HG02981 (cell line): ENCODE measurements around the gene CD8B.
"Not testable (repeated sequence)": the region's sequence is repeated elsewhere in the genome, so short reads cannot be mapped to it uniquely, and the experiment has no call there.

Experiments used
- ATAC-seq: cut with Tn5 transposase; IDR thresholded peaks from one replicate; pipeline ENCODE4 v1.9.1; 2021; ENCODE audit warnings: mild to moderate bottlenecking, moderate library complexity; ENCODE audit not compliant: unreplicated experiment

CD8B gene

DNA sequence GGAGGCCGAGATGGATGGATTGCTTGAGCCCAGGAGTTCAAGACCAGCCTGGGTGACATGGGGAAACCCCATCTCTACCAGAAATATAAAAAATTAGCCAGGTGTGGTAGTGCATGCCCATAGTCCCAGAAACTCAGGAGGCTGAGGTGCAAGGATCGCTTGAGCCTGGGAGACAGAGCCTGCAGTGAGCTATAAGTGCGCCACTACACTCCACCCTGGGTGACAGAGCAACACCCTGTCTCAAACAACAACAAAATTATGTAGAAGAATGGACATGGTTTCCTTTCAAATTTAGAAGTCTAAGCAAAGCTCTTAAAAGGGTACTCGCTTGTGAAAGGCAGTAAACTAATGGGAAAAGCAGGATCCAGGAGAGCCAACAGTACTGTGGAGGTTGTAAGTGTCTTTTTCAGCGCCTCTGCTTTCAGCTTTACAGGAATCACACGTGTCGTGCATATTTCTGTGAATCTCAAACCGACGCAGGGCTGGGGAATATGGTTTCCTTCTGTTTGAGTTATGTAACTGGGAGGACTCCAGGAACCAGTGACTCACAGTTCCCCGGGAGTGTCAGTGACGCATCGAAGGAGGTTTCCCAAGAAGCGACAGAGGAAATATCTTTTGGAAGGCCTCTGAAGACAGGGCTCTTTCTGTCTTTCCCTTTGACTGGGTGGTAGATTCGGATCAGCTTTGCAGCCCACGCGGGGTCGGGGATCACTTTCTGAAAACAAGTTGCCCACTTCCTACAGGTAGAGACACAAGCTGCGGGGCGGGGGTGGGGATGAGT, 24.6 kb downstream of the CD8B start:
- ATAC-seq = not testable (repeated sequence)

DNA sequence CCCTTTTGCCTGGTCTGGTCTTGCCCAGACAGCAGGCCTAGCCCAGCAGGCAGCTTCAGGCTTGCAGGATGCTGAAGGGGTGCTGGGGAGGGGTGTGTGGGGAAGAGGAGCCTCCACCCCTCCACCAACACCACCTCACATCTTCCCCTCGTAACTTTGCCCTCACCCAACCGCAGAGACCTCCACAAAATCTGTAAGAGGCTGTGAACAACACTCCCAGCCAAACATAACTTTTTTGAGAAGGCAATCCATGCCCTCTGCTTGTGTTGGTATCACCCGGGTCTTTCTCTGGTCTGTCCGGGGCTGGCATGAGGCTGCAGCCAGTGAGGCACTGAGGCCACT, 26.2 kb downstream of the CD8B start:
- ATAC-seq = not testable (repeated sequence)

DNA sequence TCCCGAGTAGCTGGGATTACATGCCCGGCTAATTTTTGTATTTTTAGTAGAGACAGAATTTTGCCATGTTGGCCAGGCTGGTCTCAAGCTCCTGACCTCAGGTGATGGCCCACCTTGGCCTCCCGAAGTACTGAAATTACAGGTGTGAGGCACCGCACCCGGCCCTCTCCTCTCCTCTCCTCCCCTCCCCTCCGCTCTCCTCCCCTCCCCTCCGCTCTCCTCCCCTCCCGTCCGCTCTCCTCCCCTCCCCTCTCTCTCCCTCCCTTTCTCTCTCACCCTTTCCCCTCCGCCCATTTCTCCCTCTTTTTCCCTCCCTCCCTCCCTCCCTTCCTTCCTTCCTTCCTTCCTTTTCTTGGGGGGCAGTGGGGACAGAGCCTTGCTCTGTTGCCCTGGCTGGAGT, 28.4 kb downstream of the CD8B start:
- no peak for ATAC-seq

DNA sequence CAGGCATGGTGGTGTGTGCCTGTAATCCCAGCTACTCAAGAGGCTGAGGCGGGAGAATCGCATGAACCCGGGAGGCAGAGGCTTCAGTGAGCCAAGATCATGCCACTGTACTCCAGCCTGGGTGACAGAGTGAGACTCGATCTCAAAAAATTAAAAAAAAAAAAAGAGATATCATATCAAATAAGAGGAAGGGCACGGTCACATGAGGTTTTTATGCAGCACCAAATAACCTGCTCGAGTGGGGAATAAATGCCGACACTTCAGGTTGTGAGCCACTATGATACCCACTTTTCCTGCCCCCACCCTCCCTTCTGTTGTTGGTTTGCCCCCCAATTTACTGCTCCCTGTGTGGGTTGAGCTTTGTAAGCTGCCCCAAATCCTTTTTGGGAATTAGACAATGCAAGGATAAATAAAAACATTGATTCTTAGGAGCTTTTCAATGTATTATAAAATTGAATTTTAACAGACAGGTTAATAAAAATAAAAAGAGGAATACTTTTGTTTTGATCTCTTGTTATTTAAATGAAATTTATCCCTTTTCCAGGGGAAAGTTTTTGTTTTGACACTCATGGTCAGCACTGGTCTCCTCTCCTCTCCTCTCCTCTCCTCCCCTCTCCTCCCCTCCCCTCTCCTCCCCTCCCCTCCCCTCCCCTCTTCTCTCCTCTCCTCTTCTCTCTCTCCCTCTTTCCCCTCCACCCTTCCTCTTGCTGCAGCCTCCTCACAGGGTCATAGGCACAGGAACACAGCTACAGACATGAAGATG, 29.2 kb downstream of the CD8B start:
- no peak for ATAC-seq

DNA sequence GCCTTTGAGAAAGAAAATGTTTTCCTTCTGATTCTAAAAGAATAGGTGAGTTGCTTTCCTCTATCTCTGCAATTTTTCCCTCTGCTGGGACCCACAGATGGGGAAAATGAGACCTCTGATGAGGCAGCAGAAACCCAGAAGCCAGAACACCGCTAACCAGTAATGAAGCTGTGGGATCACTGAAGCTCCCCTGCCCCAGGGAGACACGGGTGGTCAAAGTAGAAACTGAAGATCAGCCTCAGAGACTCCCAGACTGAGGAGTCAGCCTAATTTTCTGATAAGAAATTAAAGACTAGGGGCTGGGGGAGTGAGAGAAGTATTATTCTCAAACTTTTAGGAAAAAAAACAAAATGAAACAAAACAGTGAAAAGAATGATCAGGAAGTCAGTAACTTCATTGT, 30.1 kb downstream of the CD8B start:
- ATAC-seq = no peak

DNA sequence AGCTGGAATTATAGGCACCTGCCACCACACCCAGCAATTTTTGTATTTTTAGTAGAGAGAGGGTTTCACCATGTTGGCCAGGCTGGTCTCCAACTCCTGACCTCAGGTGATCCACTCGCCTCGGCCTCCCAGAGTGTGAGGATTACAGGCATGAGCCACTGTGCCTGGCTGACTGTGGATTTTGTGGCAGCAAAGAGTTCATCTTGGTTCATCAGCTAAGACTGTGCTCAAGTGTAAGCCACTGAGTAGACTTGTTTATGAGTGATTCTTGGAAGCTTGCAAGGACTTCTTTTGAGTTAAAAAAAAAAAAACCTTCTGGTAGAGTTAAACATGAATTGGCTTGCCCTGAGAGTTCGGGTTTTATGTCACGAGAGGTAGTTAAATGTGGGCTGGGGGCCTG, 34.7 kb downstream of the CD8B start:
- ATAC-seq = no peak

DNA sequence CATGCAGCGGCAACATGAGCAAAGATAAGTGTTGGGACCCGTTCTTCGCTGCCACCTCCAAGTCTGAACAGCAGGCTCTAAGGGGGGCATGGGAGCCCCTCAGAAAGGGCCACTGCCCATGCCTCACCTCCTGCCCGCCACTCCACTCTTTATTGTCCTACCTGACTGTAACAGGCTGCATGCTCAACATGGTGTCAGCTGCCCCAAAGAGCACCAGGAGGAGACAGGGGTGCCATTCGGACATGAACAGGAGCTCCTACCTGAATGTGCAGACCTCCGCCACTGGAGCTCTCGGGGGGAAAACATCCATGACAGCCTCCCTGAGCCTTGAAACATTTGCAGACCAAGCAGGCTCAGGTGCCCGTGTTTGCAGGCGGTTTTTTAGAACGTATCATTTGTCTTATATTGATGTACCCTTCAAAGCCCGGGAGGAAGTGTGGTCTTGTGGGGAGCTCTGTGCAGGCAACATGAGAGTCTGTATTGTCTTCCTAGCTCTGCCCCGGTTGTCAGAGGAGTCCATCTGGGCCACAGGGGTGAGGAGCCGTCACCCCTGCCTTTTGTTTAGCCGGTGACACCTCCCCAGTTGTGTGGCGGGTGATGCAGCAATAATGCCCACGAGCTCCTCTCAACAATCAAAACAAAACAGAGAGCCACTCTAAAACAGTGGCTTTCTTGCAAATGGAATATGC, 35.8 kb downstream of the CD8B start:
- no peak for ATAC-seq

DNA sequence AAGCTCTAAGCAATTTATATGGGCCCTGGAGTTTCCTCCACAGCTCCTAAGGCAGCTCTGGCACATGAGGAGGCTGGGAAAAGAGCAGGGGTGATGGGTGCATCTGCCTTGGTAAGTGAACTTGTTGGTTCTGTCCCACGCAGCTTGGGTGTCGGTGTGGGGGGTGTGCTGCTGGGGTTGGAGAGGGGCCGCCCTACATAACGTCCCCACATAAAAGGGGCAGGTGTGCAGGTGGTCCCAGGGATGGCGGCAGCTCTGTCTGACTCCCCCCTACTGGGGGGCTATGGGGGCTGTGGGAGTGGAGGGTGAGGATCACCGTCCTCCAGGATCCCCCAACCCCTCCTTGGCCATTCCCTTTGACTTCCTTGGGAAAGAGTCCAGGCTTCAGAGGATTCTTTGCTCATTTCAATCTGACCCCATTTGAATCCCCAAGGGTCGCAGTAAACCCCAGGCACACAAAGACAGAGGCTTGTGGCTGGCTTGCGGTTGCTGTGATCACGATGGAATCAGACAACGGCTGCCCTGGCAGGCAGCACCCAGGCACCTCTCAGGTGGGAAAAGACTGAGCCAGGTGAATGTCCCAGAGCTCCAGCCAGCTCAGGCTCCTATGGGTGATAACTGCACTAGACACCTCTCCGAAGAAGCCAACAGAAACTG, 36.5 kb downstream of the CD8B start:
- ATAC-seq = no peak

DNA sequence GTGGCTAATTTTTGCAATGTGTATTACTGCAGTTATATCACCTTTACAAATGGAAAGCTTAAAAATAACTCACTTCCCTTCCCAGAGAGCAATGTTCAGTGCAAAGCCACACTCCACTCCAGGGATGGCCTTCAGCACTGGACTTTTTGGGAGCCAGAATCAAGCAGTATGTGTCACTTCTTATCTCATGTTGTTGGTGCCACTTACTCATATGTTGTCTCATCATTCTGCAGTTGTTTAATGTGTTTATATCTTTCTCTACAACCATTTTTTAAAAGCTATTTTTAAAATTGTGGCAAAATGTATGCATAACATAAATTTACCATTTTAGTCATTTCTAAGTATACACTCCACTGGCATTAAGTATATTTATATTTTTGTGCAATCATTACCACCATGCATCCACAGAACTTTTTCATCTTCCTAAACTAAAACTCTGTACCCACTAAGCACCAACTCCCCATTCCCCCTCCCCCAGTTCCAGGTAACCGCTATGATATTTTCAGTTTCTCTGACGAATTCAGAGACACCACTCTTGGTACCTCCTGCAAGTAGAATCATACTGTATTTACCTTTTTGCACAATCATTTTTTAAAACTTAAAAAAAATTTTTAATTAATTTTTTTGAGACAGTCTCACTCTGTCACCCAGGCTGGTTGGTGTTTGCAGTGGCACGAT, 38.9 kb downstream of the CD8B start:
- ATAC-seq = no peak

DNA sequence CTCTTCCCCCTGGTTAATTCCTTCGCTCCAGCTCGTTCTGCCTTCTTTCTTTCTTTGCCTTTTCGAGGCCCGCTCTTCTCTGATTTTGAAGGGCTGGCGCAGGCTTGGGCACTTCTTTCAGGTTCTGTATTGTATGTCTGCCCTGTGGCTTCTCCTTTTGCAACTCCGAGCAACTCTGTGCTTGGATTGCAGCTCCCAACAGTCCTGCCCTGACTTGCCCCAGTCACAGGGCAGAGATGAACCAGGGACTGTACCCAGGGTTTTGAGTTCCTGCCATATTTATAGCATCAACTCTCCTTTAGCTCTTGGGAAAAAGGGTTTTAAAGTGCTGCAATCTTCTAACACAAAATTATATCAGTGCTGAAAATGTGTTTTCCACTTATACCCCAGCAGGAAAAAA, 39.8 kb downstream of the CD8B start:
- ATAC-seq = no peak

DNA sequence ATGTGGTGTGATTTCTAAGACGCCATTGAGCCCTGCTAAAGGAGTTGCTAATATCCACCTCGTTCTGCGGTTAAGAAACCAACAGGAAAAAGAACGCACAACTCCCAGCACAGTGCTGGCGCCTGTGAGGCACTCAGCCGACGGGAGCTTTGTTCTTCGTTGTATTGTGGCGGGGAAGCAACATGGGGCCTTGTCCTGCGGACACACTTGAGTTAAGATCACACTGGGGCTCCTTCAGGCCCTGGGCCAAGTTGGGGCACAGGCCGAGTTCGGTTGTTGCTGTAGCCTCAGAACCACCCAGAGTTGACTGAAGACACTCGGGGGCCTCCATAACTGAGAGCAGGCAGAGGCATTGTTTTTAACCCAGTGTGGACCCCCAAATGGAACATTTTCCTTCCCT, 40.4 kb downstream of the CD8B start:
- ATAC-seq = no peak

DNA sequence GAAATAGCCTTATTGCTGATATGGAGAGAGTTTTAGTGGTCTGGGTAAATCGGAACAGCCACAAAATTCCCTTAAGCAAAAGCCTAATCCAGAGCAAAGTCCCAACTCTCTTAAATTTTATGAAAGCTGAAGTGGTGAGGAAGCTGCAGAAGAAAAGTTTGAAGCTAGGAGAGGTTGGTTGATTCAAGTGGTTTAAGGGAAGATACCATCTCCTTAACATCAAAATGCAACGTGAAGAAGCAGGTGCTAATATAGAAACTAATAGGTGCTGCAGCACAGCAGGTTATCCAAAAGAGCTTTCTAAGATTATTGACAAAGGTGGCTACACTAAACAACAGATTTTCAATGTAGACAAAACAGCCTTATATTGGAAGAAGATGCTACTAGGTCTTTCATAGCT, 42.7 kb downstream of the CD8B start:
- no peak for ATAC-seq

DNA sequence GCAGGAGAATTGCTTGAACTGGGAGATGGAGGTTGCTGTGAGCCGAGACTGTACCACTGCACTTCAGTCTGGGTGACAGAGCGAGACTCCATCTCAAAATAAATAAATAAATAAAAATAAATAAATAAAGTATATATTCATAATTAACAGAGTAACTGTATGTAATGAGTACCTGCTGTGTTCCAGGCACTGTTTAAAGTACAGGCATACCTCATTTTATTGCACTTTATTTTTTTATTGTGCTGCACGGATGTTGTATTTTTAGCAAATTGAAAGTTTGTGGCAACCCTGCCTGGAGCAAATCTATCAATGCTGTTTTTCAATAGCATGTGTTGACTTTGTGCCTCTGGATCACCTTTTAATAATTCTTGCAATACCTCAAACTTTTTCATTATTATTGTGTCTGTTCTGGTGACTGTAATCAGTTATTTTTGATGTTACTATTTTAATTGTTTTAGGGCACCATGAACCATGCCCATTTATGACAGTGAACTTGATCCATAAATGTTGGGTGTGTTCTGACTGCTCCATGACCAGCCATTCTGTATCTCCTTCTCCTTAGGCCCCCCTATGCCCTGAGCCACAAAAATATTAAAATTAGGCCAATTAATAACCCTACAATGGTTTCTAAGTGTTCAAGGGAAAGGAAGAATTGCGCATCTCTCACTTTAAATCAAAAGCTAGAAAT, 43.4 kb downstream of the CD8B start:
- ATAC-seq = no peak

DNA sequence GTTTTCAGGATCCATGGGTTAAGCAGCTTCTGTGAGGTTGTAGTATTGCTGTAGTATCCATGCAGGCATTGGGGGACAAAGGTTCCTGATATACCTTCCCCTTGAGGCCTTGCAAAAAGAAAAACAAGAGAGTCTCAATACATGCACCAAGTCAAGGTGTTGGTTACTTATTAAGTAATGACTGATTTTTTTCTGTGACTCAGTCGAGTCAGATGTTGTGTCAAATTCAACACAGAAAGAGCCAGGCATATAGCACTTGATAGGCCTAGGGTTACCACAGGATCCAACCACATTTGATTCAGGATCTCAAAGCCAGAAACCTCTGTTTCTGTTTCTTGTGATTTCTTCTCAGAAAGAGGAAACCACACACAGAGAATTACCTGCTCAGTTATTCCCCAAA, 46.1 kb downstream of the CD8B start:
- no peak for ATAC-seq

DNA sequence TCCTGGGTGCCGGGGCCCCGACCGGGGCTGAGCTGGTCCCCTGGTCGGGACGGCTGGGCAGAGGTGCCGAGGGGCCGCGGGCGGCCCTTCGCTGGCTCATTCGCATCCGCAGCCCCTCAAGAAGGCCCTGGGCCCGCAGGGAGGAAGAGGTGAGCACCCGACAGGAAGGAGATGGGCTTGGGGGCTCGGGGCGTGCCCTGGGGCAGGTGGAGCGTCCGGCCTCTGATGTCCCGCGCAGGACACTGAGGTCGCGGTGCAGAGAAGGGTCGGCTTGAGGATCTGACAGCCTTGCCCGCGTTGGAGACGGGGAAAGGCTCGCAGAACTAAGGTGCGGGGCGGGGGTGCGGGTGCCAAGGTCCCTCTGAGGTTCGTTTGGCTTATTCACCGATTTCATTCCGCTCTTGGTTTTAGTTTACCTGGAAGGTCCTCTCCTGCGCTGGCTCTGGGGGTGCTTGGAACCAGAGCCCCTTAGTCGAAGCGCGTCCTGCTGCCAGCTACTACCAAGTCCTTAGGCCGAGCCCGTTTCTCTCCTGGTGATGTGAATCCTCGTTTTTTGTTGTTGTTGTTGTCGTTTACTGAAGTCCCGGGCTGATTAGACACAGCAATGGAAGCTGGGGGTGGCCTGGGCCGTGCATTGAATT, 52.1 kb downstream of the CD8B start:
- no peak for ATAC-seq

DNA sequence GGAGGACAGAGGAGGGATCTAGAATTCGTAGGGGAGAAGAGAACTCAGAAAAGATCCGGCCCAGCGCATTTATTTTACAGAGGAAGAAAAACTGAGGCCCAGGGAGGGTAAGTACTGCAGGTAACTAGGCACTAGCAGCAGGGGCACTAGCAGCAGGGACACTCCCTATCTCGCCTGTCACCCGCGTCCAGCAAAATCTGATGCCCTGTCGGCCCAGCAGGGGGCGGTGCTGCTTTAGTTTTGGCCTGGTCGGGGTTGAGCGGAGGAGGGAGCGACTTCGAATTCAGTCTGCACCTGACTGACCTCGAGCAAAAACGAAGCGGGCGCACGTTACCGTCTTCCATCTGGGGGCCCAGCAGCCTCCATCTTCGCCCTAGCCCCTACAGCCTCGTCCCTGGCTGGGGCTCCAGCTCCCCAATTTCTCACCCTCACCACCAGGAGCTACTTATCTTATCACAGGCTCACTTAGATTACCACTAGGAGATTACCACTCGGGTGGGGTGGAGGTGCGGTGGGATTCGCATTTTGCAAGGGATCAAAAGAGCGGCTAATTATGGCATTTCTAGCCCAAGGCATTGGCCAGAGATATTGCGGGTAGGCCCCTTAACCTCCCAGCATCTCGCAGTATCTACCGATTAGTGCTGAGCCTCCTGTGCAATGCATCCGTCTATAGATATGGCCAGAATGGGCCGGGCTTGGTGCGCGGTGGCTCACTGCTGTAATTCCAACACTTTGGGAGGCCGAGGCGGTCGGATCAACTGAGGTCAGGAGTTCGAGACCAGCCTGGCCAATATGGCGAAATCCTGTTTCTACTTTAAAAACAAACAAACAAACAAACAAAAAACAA, 53.1 kb downstream of the CD8B start:
- ATAC-seq = peak; percentile 93

DNA sequence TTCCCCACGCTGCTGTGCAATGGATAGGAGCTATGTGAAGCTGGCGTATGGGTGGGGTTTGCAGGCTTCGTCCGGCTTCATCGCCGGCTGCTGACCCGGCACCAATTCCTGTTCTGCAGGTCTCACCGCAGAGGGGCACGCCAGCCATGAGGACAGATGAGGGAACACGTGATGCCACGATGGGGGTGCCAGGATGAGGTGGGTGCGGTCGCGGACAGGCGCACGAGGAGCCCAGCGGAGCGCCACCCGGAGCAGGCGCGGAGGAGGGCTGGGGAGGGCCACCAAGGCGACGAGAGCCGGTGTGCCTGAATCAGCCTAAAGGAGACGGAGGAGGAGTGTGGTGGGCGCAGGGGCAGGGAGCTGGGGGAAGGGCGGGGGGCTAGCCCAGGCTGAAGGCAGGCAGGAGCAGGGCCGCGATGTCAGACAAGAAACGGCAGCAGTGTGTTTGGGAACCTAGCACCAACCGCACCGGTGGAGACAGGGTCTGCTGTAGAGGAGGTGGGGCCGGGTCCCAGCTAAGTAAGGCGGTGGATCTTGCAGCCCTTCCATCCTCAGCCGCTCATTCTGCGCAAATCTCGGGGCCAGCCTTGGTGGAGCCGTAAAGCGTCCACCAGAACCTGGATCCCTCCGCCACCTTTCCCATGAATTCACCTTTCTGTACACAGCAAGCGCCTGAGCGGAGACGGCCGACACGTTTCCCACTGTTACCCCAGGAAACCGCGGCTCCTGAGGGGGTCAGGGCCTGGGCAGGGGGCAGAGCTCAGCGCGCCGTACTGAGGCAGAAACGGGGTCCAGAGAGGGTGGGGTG, 54.0 kb downstream of the CD8B start:
- ATAC-seq = no peak

DNA sequence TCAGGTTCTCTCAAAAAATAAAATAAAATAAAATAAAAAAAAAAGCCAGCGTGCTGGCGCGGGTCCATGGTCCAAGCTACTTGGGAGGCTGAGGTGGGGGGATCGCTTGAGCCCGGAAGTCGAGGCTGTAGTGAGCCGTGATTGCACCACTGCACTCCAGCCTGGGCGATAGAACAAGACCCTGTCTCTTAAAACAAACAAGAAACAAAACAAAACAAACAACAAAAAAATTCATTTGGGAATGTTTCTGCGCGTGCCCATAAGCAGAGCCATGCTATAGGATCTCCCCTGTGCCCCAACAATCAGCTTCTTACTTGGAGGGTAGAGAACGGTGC, 54.6 kb downstream of the CD8B start:
- ATAC-seq = no peak
